ENCODE measurements around the gene TRIM8. TPM values are rescaled to one million over a fixed set of nuclear protein-coding genes. Genes with fewer than 3 reads are reported as not detected.
A peak's percentile ranks its signal among the peaks of the same experiment; 100 is the strongest.

The TRIM8 gene
- total RNA-seq, 2 donors from 2014 or later: 121 to 156 TPM

GRCh38 chr10:102654566-102654965 lies 10.3 kb downstream of the TRIM8 start:
- peak overlapping the region in 3 of 4 donors; percentile 19 to 95 (median 24) for H3K27ac ChIP-seq
- peaks cover 89% of the 10 kb centered on the region for H3K4me1 ChIP-seq
- H3K9me3 ChIP-seq: no peaks in the 10 kb centered on the region
- DNase-seq: peak; percentile 37 to 76 (median 64)
- WGBS, 2 donors: 24 to 32% methylated on average over 3 to 7 of the region's 7 CpGs
- no peak for ATAC-seq
- intact Hi-C loops (cut with DNase I): no loop called here
- no peaks in the 10 kb centered on the region for H3K27me3 ChIP-seq
- H3K4me3 ChIP-seq: no peak overlapping the region
- no peak for TF ChIP-seq CTCF (IDR thresholded peaks at IDR 0.05)
- TF ChIP-seq POLR2A (IDR thresholded peaks at IDR 0.05): no peak
- peaks cover 0 to 13% of the 10 kb centered on the region in 2 donors for H3K36me3 ChIP-seq (replicated peaks in 1 of 2; ENCODE audit: insufficient read depth in 1 of 2, low read depth in 2 of 2)

GRCh38 chr10:102654969-102655368 lies 10.7 kb downstream of the TRIM8 start:
- no peak overlapping the region for H3K4me3 ChIP-seq
- DNase-seq (no peak), ATAC-seq (no peak)
- peaks cover 89% of the 10 kb centered on the region for H3K4me1 ChIP-seq
- H3K36me3 ChIP-seq (replicated peaks in 1 of 2; ENCODE audit: insufficient read depth in 1 of 2, low read depth in 2 of 2): peaks cover 0 to 13% of the 10 kb centered on the region in 2 donors
- intact Hi-C loops (cut with DNase I): no loop called here
- no peaks in the 10 kb centered on the region for H3K9me3 ChIP-seq
- H3K27me3 ChIP-seq: no peaks in the 10 kb centered on the region
- 74 to 83% methylated on average over 7 to 12 of the region's 12 CpGs for WGBS, 2 donors
- no peak for TF ChIP-seq CTCF (IDR thresholded peaks at IDR 0.05)
- TF ChIP-seq POLR2A (IDR thresholded peaks at IDR 0.05): no peak
- H3K27ac ChIP-seq: peak overlapping the region; percentile 19 to 95 (median 33)

GRCh38 chr10:102656026-102656425 lies 11.7 kb downstream of the TRIM8 start:
- TF ChIP-seq POLR2A (IDR thresholded peaks at IDR 0.05) (no peak), CTCF (IDR thresholded peaks at IDR 0.05) (no peak)
- DNase-seq (no peak), ATAC-seq (no peak)
- Histone ChIP-seq H3K36me3 (replicated peaks in 1 of 2; ENCODE audit: insufficient read depth in 1 of 2, low read depth in 2 of 2) (peaks cover 0 to 13% of the 10 kb centered on the region in 2 donors), H3K9me3 (no peaks in the 10 kb centered on the region), H3K4me3 (no peak overlapping the region), H3K27me3 (no peaks in the 10 kb centered on the region), H3K27ac (peak overlapping the region in 3 of 4 donors; percentile 74 to 97 (median 95)), H3K4me1 (peaks cover 89% of the 10 kb centered on the region)
- intact Hi-C loops (cut with DNase I): no loop called here
- WGBS, 2 donors: 91 to 92% methylated on average over 4 to 12 of the region's 12 CpGs

GRCh38 chr10:102656791-102657371 lies 12.6 kb downstream of the TRIM8 start:
- H3K36me3 ChIP-seq (replicated peaks in 1 of 2; ENCODE audit: insufficient read depth in 1 of 2, low read depth in 2 of 2): peaks cover 0 to 13% of the 10 kb centered on the region in 2 donors
- H3K4me3 ChIP-seq: no peak overlapping the region
- ATAC-seq: no peak
- 86 to 90% methylated on average over 29 to 41 of the region's 42 CpGs for WGBS, 2 donors
- H3K27ac ChIP-seq: peak overlapping the region; percentile 74 to 97 (median 86)
- TF ChIP-seq POLR2A (IDR thresholded peaks at IDR 0.05) (no peak), CTCF (IDR thresholded peaks at IDR 0.05) (no peak)
- H3K27me3 ChIP-seq: no peaks in the 10 kb centered on the region
- H3K9me3 ChIP-seq: no peaks in the 10 kb centered on the region
- H3K4me1 ChIP-seq: peaks cover 85% of the 10 kb centered on the region
- intact Hi-C loops (cut with DNase I): no loop called here
- DNase-seq: peak in 3 of 4 donors; percentile 29 to 56 (median 39)

GRCh38 chr10:102657451-102657850 lies 13.2 kb downstream of the TRIM8 start:
- Histone ChIP-seq H3K27ac (peak overlapping the region; percentile 74 to 97 (median 86)), H3K4me3 (no peak overlapping the region), H3K9me3 (no peaks in the 10 kb centered on the region), H3K27me3 (no peaks in the 10 kb centered on the region), H3K36me3 (replicated peaks in 1 of 2; ENCODE audit: insufficient read depth in 1 of 2, low read depth in 2 of 2) (peaks cover 0 to 13% of the 10 kb centered on the region in 2 donors), H3K4me1 (peaks cover 80% of the 10 kb centered on the region)
- no peak for DNase-seq
- TF ChIP-seq CTCF (IDR thresholded peaks at IDR 0.05) (no peak), POLR2A (IDR thresholded peaks at IDR 0.05) (no peak)
- intact Hi-C loops (cut with DNase I): no loop called here
- WGBS, 2 donors: 31 to 33% methylated on average over 11 of the region's 11 CpGs
- no peak for ATAC-seq
